Stomach (tissue), 4 donors: ENCODE measurements around the gene BRD7.

Experiments used
- CTCF ChIP-seq, 7 experiments: fragments of 450-650 bp in 4 of 7; fragments of 200-600 bp in 3 of 7; sonication (generic) in 3 of 7; IDR thresholded peaks; one replicate each; pipeline ENCODE4 v1.5.1; 2016 to 2019; ENCODE audit warnings: antibody characterized with exemption in 7 of 7, control low read depth in 2 of 7, mild to moderate bottlenecking in 1 of 7
- EP300 ChIP-seq: sonication (generic); formaldehyde crosslinking; IDR thresholded peaks from one replicate; pipeline ENCODE4 v1.6.1; 2017; ENCODE audit warnings: antibody characterized with exemption
- POLR2A ChIP-seq, 4 donors: fragments of 450-650 bp; IDR thresholded peaks; one replicate each; pipeline ENCODE4 v1.6.1; 2016; ENCODE audit warnings: antibody characterized with exemption in 4 of 4, control low read depth in 2 of 4, mild to moderate bottlenecking in 1 of 4, moderate library complexity in 1 of 4
- POLR2AphosphoS5 ChIP-seq, 3 donors: sonication (generic); formaldehyde crosslinking; IDR thresholded peaks; one replicate each; pipeline ENCODE4 v1.6.1; 2016; ENCODE audit warnings: antibody characterized with exemption in 3 of 3

GRCh38 chr16:50284131-50284911 is 84.5 kb downstream of the BRD7 start:
- TF ChIP-seq CTCF (IDR thresholded peaks at IDR 0.05) (no peak), EP300 (no peak), POLR2AphosphoS5 (IDR thresholded peaks at IDR 0.05) (no peak), POLR2A (IDR thresholded peaks at IDR 0.05) (no peak)
